Measurements from ENCODE around the gene MGST3. TPM values are rescaled to one million over a fixed set of nuclear protein-coding genes. Genes with fewer than 3 reads are reported as not detected.
"Not testable (repeated sequence)": the region's sequence is repeated elsewhere in the genome, so short reads cannot be mapped to it uniquely, and the experiment has no call there.

MGST3 gene
- total RNA-seq, 1 donor from 2014 or later, result 25.1 TPM

DNA sequence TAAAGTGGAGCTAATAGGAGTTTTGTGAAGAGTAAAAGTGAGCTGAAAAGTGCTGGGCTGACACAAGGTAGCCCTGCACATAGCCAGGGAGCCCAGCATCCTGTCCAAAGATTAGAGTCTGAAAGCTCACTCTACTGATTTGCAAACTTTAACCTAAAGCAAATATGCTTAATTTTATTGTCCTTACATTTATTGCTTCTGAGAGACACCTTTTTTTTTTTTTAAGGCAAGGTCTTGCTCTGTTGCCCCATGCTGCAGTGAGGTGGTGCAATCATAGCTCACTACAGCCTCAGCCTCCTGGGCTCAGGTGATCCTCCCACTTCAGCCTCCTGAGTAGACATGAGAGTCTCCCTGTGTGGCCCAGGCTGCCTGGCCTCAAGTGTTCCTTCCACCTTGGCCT, 16.5 kb downstream of the MGST3 start:
- Mint-ChIP-seq H3K4me1 (ENCODE audit: low read depth) (peaks cover 15% of the 10 kb centered on the region), H3K4me3 (no peak overlapping the region), H3K9me3 (no peaks in the 10 kb centered on the region), H3K27me3 (ENCODE audit: insufficient read depth) (no peaks in the 10 kb centered on the region), H3K36me3 (ENCODE audit: low read depth) (peaks cover 4% of the 10 kb centered on the region), H3K27ac (no peak overlapping the region)
- no peak for DNase-seq (ENCODE audit: low spot score)
- intact Hi-C loops (cut with micrococcal nuclease), result no loop called here

GRCh38 chr1:165647970-165648369, 16.9 kb downstream of the MGST3 start:
- Mint-ChIP-seq H3K9me3 (no peaks in the 10 kb centered on the region), H3K4me3 (no peak overlapping the region), H3K36me3 (ENCODE audit: low read depth) (peaks cover 4% of the 10 kb centered on the region), H3K4me1 (ENCODE audit: low read depth) (peaks cover 15% of the 10 kb centered on the region), H3K27me3 (ENCODE audit: insufficient read depth) (no peaks in the 10 kb centered on the region), H3K27ac (no peak overlapping the region)
- DNase-seq (ENCODE audit: low spot score), result no peak
- intact Hi-C loops (cut with micrococcal nuclease), result no loop called here

- Mint-ChIP-seq H3K9me3 (no peaks in the 10 kb centered on the region), H3K27ac (no peak overlapping the region), H3K27me3 (ENCODE audit: insufficient read depth) (no peaks in the 10 kb centered on the region), H3K36me3 (ENCODE audit: low read depth) (peaks cover 8% of the 10 kb centered on the region), H3K4me1 (ENCODE audit: low read depth) (peaks cover 15% of the 10 kb centered on the region), H3K4me3 (no peak overlapping the region)
- no peak for DNase-seq (ENCODE audit: low spot score)
- intact Hi-C loops (cut with micrococcal nuclease), result no loop called here
Observed at GRCh38 chr1:165648919-165649572, 18.0 kb downstream of the MGST3 start.

GRCh38 chr1:165650981-165651625, 20.1 kb downstream of the MGST3 start:
- Mint-ChIP-seq H3K9me3 (no peaks in the 10 kb centered on the region), H3K4me3 (no peak overlapping the region), H3K36me3 (ENCODE audit: low read depth) (peaks cover 13% of the 10 kb centered on the region), H3K27ac (no peak overlapping the region), H3K4me1 (ENCODE audit: low read depth) (peaks cover 9% of the 10 kb centered on the region), H3K27me3 (ENCODE audit: insufficient read depth) (no peaks in the 10 kb centered on the region)
- DNase-seq (ENCODE audit: low spot score), result no peak
- intact Hi-C loops (cut with micrococcal nuclease), result no loop called here

GRCh38 chr1:165658766-165659580, 27.9 kb downstream of the MGST3 start:
- H3K36me3 Mint-ChIP-seq (ENCODE audit: low read depth), result peaks cover 40% of the 10 kb centered on the region
- H3K9me3 Mint-ChIP-seq; H3K4me3 Mint-ChIP-seq; H3K27ac Mint-ChIP-seq; H3K27me3 Mint-ChIP-seq (ENCODE audit: insufficient read depth); intact Hi-C loops (cut with micrococcal nuclease); H3K4me1 Mint-ChIP-seq (ENCODE audit: low read depth); DNase-seq (ENCODE audit: low spot score): not testable (repeated sequence)

DNA sequence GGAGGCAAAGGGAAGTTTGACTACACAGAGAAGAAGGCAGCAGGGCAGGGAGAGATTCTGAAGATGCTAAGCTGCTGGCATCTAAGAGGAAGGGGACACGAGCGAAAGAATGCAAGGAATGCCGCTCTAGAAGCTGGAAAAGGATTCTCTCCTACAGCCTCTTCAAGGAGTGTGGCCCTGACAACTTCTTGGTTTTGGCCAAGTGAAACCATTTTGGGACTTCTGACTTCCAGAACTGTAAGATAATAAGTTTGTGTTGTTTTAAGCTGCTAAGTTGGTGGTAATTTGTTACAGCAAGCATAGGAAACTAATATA, 28.5 kb downstream of the MGST3 start:
- no peak overlapping the region for H3K4me3 Mint-ChIP-seq
- DNase-seq (ENCODE audit: low spot score), result no peak
- no peaks in the 10 kb centered on the region for H3K4me1 Mint-ChIP-seq (ENCODE audit: low read depth)
- H3K27ac Mint-ChIP-seq, result no peak overlapping the region
- no peaks in the 10 kb centered on the region for H3K9me3 Mint-ChIP-seq
- peaks cover 38% of the 10 kb centered on the region for H3K36me3 Mint-ChIP-seq (ENCODE audit: low read depth)
- intact Hi-C loops (cut with micrococcal nuclease), result no loop called here
- H3K27me3 Mint-ChIP-seq (ENCODE audit: insufficient read depth), result no peaks in the 10 kb centered on the region

DNA sequence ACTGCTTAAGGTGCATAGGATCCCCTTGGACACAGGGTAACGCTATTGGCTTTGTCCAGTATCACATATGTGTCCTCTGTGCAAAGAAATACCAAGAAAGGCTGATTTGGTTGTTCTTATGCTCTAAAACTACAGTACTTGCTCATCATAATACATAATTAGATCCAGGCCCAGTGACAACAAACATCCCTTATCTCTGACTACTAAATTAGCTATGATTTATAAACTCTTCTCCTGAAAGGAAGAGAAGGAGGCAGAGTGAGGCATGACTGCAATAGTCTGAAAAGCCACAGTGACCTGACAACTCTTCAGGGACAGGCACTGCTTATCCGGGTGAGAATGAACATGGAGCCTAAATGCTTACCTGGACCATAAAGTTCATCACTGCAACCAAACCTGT, 30.7 kb downstream of the MGST3 start:
- Mint-ChIP-seq H3K27me3 (ENCODE audit: insufficient read depth) (no peaks in the 10 kb centered on the region), H3K4me1 (ENCODE audit: low read depth) (peaks cover 13% of the 10 kb centered on the region), H3K9me3 (no peaks in the 10 kb centered on the region), H3K27ac (no peak overlapping the region), H3K4me3 (no peak overlapping the region), H3K36me3 (ENCODE audit: low read depth) (peaks cover 46% of the 10 kb centered on the region)
- intact Hi-C loops (cut with micrococcal nuclease), result no loop called here
- no peak for DNase-seq (ENCODE audit: low spot score)

- no peak for DNase-seq (ENCODE audit: low spot score)
- Mint-ChIP-seq H3K4me3 (no peak overlapping the region), H3K4me1 (ENCODE audit: low read depth) (peaks cover 13% of the 10 kb centered on the region), H3K27ac (no peak overlapping the region), H3K27me3 (ENCODE audit: insufficient read depth) (no peaks in the 10 kb centered on the region), H3K9me3 (no peaks in the 10 kb centered on the region), H3K36me3 (ENCODE audit: low read depth) (peaks cover 49% of the 10 kb centered on the region)
- intact Hi-C loops (cut with micrococcal nuclease), result no loop called here
Observed at GRCh38 chr1:165662186-165662585, 31.2 kb downstream of the MGST3 start.

DNA sequence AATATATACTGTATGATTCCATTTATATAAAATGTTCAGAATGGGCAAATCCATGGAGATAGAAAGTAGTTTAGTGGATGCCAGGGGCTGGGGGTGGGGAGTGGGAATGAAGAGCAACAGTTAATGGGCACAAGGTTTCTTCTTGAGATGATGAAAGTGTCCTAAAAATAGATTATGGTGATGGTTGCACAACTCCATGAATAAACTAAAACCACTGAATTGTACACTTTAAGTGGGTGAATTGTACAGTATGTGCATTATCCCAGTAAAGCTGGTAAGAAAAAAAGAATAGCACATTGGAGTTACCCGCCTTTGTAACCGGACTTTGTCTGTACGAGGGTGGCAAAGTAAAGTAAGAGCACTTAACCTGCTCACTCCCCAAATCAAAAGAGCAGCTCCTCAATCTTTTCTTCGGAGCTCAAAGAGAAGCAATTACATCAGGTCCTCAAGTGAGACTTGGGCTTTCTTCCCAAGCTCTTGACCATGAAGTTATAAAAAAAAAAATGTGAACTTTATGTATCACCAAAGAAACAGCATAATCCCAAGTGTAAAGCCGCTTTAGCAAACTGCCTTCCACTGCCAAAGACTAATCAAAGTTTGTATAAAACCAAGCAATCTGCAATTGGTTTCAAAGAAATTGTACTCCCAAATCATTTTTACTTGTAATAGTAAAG, 35.3 kb downstream of the MGST3 start:
- peaks cover 13% of the 10 kb centered on the region for H3K4me1 Mint-ChIP-seq (ENCODE audit: low read depth)
- DNase-seq (ENCODE audit: low spot score), result no peak
- H3K27ac Mint-ChIP-seq, result no peak overlapping the region
- no peaks in the 10 kb centered on the region for H3K9me3 Mint-ChIP-seq
- no peaks in the 10 kb centered on the region for H3K27me3 Mint-ChIP-seq (ENCODE audit: insufficient read depth)
- H3K4me3 Mint-ChIP-seq, result no peak overlapping the region
- H3K36me3 Mint-ChIP-seq (ENCODE audit: low read depth), result peaks cover 65% of the 10 kb centered on the region
- intact Hi-C loops (cut with micrococcal nuclease), result no loop called here

GRCh38 chr1:165668184-165668583, 37.1 kb downstream of the MGST3 start:
- no peak overlapping the region for H3K4me3 Mint-ChIP-seq
- H3K9me3 Mint-ChIP-seq, result no peaks in the 10 kb centered on the region
- intact Hi-C loops (cut with micrococcal nuclease), result no loop called here
- H3K27me3 Mint-ChIP-seq (ENCODE audit: insufficient read depth), result no peaks in the 10 kb centered on the region
- no peak overlapping the region for H3K27ac Mint-ChIP-seq
- H3K36me3 Mint-ChIP-seq (ENCODE audit: low read depth), result peaks cover 64% of the 10 kb centered on the region
- H3K4me1 Mint-ChIP-seq (ENCODE audit: low read depth), result peaks cover 13% of the 10 kb centered on the region
- DNase-seq (ENCODE audit: low spot score), result no peak

DNA sequence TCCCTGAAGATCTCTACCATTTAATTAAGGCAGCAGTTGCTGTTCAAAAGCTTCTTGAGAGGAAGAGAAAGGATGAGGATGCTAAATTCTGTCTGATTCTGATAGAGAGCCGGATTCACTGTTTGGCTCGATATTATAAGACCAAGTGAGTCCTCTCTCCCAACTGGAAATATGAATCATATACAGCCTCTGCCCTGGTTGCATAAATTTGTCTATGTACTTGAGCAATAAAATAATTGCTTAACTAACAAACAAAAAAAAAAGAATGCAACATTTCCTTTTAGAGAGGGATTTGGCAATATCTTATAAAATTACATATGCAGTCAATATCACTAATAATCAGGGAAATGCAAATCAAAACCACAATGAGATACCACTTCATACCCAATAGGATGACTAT, 40.5 kb downstream of the MGST3 start:
- Mint-ChIP-seq H3K4me1 (ENCODE audit: low read depth) (peaks cover 7% of the 10 kb centered on the region), H3K27me3 (ENCODE audit: insufficient read depth) (no peaks in the 10 kb centered on the region), H3K27ac (no peak overlapping the region), H3K4me3 (no peak overlapping the region), H3K9me3 (no peaks in the 10 kb centered on the region), H3K36me3 (ENCODE audit: low read depth) (peaks cover 56% of the 10 kb centered on the region)
- intact Hi-C loops (cut with micrococcal nuclease), result no loop called here
- DNase-seq (ENCODE audit: low spot score), result no peak

DNA sequence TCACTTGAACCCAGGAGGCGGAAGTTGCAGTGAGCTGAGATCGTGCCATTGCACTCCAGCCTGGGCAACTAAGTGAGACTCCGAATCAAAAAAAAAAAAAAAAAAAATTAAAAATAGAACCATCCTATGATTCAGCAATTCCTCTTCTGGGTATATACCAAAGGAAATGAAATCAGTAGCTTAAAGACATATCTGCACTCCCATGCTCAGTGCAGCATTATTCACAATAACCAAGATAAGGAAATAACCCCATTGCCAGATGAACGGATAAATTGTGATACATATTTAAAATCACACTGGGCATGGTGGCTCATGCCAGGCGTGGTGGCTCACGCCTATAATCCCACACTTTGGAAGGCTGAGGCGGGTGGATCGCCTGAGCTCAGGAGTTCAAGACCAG, 43.6 kb downstream of the MGST3 start:
- DNase-seq (ENCODE audit: low spot score), result no peak
- Mint-ChIP-seq H3K4me3 (no peak overlapping the region), H3K36me3 (ENCODE audit: low read depth) (peaks cover 50% of the 10 kb centered on the region), H3K27me3 (ENCODE audit: insufficient read depth) (no peaks in the 10 kb centered on the region), H3K9me3 (no peaks in the 10 kb centered on the region), H3K4me1 (ENCODE audit: low read depth) (peaks cover 21% of the 10 kb centered on the region), H3K27ac (no peak overlapping the region)
- intact Hi-C loops (cut with micrococcal nuclease), result no loop called here

DNA sequence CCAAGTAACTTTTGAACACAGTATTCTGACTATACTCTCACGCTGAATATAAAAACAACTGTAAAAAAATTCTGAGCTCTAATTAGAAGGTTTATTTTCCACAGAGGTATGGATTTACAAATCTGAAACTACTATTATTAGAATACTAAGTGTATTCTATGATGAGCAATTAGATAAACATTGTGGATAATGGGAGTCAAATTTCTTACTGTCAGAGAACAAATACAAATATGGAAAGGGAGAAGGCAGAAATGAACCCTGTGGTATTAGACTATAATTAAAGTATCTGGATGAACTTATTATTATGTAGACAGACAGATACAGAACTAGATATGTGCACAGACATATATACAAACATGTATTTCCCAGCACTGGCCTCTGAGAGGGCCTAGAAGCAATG, 44.8 kb downstream of the MGST3 start:
- DNase-seq (ENCODE audit: low spot score), result no peak
- no peaks in the 10 kb centered on the region for H3K9me3 Mint-ChIP-seq
- peaks cover 21% of the 10 kb centered on the region for H3K4me1 Mint-ChIP-seq (ENCODE audit: low read depth)
- intact Hi-C loops (cut with micrococcal nuclease), result no loop called here
- peaks cover 51% of the 10 kb centered on the region for H3K36me3 Mint-ChIP-seq (ENCODE audit: low read depth)
- no peaks in the 10 kb centered on the region for H3K27me3 Mint-ChIP-seq (ENCODE audit: insufficient read depth)
- H3K4me3 Mint-ChIP-seq, result no peak overlapping the region
- H3K27ac Mint-ChIP-seq, result no peak overlapping the region

All from activated T-helper 1 cell treated with anti-CD3 and anti-CD28 coated beads, Interleukin-12 subunit alpha, Interleukin-12 subunit beta, Interleukin-2, Interleukin-4 antibody, amounts not matched to agents 30 ng/mL and 10 ng/mL and 1 ng/mL, durations not matched to agents 14 hours and 24 hours and 36 hours (primary cell).